T47D (cell line): ENCODE measurements around the gene DSG1.
A peak's percentile ranks its signal among the peaks of the same experiment; 100 is the strongest.
"Not testable (repeated sequence)": the region's sequence is repeated elsewhere in the genome, so short reads cannot be mapped to it uniquely, and the experiment has no call there.

ENCODE experiments used
- DNase-seq, 2 experiments: peaks; one replicate each; pipeline versions ENCODE4 v3.0.0 to v3.0.0-alpha.2; 2011 to 2012; ENCODE audit warnings: low read depth in 1 of 2, low spot score in 1 of 2
- JUND ChIP-seq: IDR thresholded peaks from 2 replicates; pipeline ENCODE4 v1.6.1; 2012; ENCODE audit warnings: low read depth
- in situ Hi-C: cut with HindIII; loops from 2 replicates; pipeline ENCODE4 v1.10.0; 2016; ENCODE audit warnings: low sequenced_read_pairs, low pct_unique_long_range_greater_than_20kb

DSG1 gene

GRCh38 chr18:31301201-31301655 is 16.7 kb upstream of the DSG1 start:
- no peak for TF ChIP-seq JUND
- DNase-seq: no peak
- in situ Hi-C loops: no loop called here

- peak; percentile 13 to 42 for DNase-seq
- in situ Hi-C loops: no loop called here
- TF ChIP-seq JUND: no peak
Measured at GRCh38 chr18:31302991-31303390, 15.0 kb upstream of the DSG1 start.

- in situ Hi-C loops: no loop called here
- DNase-seq: no peak
- TF ChIP-seq JUND: no peak
Measured at GRCh38 chr18:31303771-31304170, 14.2 kb upstream of the DSG1 start.

GRCh38 chr18:31309115-31309514 is 8.8 kb upstream of the DSG1 start:
- in situ Hi-C loops: no loop called here
- no peak for DNase-seq
- no peak for TF ChIP-seq JUND

- no peak for DNase-seq
- in situ Hi-C loops: no loop called here
- no peak for TF ChIP-seq JUND
Measured at GRCh38 chr18:31316974-31317373, 986 bp upstream of the DSG1 start.

- TF ChIP-seq JUND: no peak
- in situ Hi-C loops: no loop called here
- no peak for DNase-seq
Measured at GRCh38 chr18:31321719-31322118, 3.8 kb downstream of the DSG1 start.

GRCh38 chr18:31325051-31325450 is 7.1 kb downstream of the DSG1 start:
- no peak for TF ChIP-seq JUND
- no peak for DNase-seq
- in situ Hi-C loops: no loop called here

- in situ Hi-C loops: no loop called here
- no peak for DNase-seq
- no peak for TF ChIP-seq JUND
Measured at GRCh38 chr18:31329787-31330438, 12.0 kb downstream of the DSG1 start.

GRCh38 chr18:31343454-31343853 is 25.5 kb downstream of the DSG1 start:
- no peak for TF ChIP-seq JUND
- no peak for DNase-seq
- in situ Hi-C loops: no loop called here

- in situ Hi-C loops, DNase-seq: not testable (repeated sequence)
Measured at GRCh38 chr18:31353336-31353735, 35.4 kb downstream of the DSG1 start.

GRCh38 chr18:31354990-31355389 is 37.0 kb downstream of the DSG1 start:
- in situ Hi-C loops: no loop called here
- no peak for DNase-seq
- TF ChIP-seq JUND: no peak

- no peak for DNase-seq
- in situ Hi-C loops: no loop called here
- TF ChIP-seq JUND: no peak
Measured at GRCh38 chr18:31356025-31356424, 38.1 kb downstream of the DSG1 start.

- DNase-seq: no peak
- no peak for TF ChIP-seq JUND
- in situ Hi-C loops: no loop called here
Measured at GRCh38 chr18:31364190-31364589, 46.2 kb downstream of the DSG1 start.

GRCh38 chr18:31369478-31369877 is 51.5 kb downstream of the DSG1 start:
- TF ChIP-seq JUND: peak; percentile 48; the same call in 1 of the 2 replicates
- peak in 1 of 2 experiments; percentile 41 for DNase-seq
- in situ Hi-C loops: no loop called here
